Measurements from ENCODE around the gene MAPK8.
A peak's percentile ranks its signal among the peaks of the same experiment; 100 is the strongest.
"Not testable (repeated sequence)": the region's sequence is repeated elsewhere in the genome, so short reads cannot be mapped to it uniquely, and the experiment has no call there.

The MAPK8 gene

DNA sequence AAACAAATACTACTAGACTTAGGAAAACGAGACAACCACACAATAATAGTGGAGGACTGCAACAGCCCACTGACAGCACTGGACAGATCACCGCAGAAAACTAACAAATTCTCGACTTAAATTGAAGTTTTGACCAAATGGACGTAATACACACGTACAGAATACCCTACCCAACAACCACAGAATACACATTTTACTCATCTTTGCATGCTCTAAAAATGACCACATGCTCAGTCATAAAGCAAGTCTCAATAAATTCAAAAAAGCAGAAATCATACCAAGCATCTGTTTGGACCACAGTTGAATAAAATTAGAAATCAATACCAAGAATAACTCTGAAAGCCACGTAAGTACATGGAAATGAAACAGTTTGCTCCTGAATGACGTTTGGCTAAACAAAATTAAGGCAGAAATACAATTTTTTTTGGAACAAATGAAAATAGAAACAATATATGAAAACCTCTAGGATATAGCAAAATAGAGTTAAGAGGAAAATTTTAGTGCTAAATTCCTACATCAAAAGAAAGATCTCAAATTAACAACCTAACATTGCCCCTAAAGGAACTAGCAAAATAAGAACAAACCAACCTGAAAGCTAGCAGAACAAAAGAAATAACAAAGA is 30.6 kb downstream of the MAPK8 start:
- DNase-seq (ENCODE audit: low read depth): no peak

DNA sequence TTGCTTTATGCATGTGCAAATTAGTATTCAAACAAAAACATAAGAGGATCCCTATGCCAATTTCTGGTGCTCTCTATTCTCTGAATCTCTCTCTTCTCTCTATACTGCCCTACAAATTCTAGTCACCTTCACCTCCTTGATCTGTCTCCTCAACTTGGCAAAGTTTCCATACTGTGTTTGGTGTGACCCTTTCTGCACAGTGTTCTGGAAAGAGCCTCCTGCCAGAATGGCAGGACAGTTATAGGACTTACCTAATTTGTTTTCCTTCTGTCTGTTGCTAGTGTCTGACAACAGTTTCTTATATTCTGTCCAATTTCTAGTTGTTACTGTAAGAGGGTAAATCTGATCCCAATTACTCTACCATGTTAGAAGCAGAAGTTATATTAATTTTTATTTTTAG is 34.3 kb downstream of the MAPK8 start:
- no peak for DNase-seq (ENCODE audit: low read depth)

DNA sequence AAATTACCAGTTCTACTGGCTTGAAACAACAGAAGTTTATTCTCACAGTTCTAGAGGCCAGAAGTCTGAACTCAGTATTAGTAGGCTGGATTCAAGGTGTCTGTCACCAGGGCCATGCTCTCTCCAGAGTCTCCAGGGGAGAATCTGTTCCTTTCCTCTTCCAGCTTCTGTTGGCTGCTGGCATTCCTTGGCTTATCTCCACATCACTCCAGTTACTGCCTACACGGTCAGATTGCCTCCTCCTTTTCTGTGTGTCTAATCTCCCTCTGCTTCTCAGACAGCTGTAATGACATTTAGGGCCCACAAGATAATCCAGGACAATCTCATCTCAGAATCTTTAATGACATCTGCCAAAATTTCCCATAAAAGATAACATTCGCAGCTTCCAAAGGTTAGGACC is 36.6 kb downstream of the MAPK8 start:
- no peak for DNase-seq (ENCODE audit: low read depth)

DNA sequence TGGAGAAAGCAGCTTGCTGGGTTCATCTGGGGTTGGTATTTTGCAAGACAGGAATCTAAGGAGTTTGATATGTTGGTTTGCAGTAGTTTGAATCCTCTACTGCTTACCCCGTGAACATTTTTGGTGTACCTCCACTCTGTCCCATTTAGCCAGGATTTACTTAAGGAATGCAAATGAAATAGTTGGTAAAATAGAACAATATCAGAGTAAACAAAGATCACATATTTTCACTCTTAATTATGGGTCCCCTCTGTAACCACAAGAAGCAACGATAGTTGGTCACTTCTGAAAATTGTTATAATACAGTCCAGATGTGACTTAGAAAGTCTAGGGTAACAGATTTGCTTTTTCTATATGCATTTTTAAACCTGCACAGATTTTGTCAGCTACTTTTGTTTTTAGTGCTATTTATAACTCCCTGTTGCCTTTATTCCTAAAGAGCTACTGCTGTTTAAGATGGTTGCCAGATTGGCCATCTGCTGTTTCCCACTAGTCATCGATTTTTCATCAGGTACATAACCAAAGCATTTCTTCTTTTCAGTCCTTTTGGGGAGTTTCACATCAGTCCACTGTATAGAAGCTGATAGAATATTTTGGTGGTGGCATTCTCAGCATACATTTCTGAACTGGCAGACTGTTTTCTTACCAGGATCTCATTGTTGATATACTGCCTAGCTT is 37.6 kb downstream of the MAPK8 start:
- no peak for DNase-seq (ENCODE audit: low read depth)

DNA sequence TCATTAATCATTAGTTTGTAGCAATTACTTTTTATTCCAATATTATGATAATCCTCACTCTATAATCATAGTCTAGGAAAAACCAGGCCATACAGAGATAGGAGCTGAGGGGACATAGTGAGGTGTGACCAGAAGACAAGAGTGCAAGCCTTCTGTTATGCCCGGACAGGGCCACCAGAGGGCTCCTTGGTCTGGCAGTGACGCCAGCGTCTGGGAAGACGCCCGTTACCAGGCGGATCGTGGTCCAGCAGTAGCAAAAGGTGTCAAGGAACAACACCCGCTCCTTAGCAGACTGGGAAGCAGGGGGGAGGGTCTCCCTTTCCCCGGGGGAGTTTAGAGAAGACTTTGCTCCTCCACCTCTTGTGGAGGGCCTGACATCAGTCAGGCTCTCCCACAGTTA is 39.8 kb downstream of the MAPK8 start:
- not testable (repeated sequence) for DNase-seq (ENCODE audit: low read depth)

DNA sequence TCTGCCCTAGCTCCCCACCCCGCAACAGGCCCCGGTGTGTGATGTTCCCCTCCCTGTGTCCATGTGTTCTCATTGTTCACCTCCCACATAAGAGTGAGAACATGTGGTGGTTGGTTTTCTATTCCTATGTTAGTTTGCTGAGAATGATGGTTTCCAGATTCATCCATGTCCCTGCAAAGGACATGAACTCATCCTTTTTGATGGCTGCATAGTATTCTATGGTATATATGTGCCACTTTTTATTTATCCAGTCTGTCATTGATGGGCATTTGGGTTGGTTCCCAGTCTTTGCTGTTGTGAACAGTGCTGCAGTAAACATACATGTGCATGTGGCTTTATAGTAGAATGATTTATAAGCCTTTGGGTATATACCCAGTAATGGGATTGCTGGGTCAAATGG is 41.1 kb downstream of the MAPK8 start:
- not testable (repeated sequence) for DNase-seq (ENCODE audit: low read depth)

DNA sequence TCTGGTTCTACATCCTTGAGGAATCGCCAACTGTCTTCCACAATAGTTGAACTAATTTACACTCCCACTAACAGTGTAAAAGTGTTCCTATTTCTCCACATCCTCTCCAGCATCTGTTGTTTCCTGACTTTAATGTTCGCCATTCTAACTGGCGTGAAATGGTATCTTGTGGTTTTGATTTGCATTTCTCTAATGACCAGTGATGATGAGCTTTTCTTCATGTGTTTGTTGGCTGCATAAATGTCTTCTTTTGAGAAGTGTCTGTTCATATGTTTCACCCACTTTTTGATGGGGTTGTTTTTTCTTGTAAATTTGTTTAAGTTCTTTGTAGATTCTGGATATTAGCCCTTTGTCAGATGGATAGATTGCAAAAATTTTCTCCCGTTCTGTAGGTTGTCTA is 41.5 kb downstream of the MAPK8 start:
- not testable (repeated sequence) for DNase-seq (ENCODE audit: low read depth)

DNA sequence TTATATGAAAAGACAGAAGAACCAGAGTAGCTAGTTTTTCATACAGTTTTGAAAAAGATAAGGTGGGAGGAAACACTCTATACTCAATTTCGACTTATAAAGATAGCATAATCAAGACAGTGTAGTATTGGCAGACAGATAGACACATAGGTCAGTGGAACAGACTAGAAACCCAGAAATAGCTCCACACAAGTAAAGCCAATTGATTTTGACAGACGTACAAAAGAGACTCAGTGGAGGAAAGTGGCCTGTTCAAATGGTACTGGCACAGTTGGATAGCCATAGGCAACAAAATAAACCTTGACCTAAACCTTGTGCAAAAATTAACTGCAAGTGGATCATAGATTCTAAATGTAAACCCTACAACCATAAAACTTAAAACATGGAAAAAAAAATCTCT is 46.8 kb downstream of the MAPK8 start:
- no peak for DNase-seq (ENCODE audit: low read depth)

DNA sequence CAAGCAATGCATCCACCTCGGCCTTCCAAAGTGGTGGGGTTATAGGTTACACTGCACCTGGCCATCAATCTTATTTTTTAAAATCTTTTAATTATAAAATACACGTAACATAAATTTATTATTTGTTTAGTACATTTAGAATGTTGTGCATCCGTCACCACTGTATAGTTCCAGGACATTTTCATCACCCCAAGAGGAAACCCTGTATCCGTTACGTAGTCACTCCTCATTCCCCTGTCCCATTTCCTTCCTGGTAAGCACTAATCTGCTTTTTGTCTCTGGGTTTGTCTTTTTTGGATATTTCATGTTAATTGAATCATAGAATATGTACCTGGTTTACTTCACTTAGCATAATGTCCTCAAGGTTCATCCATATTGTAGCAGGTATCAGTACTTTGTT is 51.2 kb downstream of the MAPK8 start:
- DNase-seq (ENCODE audit: low read depth): no peak

DNA sequence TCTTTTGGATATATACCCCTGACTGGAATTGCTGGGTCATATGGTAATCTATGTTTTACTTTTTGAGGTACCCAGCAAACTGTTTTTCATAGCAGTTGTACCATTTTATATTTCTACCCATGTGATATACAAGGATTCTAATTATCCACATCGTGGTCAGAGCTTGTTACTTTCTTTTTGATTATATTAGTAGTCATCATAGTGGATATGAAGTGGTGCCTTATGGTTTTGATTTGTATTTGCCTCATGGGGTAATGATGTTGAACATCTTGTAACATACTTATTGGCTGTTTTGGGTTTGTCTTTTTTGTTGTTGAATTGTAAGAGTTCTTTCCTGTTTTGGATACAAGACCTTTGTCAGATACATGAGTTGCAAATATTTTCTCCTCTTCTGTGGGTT is 51.7 kb downstream of the MAPK8 start:
- no peak for DNase-seq (ENCODE audit: low read depth)

DNA sequence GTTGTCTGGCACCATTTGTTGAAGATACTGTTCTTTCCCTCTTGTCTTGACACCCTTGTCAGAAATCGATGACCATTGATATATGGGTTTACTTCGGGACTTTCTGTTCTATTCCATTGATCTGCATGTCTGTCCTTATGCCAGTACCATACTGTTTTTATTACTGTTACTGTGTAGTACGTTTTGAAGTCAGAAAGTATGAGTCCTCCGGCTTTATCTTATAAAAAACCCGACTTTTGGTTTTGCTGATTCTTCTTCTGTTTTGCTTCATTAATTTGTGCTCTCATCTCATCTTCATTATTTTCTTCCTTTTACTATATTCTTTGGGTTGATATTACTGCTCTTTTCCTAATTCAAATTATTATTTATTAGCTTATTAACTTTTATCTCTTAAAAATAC is 52.4 kb downstream of the MAPK8 start:
- no peak for DNase-seq (ENCODE audit: low read depth)

DNA sequence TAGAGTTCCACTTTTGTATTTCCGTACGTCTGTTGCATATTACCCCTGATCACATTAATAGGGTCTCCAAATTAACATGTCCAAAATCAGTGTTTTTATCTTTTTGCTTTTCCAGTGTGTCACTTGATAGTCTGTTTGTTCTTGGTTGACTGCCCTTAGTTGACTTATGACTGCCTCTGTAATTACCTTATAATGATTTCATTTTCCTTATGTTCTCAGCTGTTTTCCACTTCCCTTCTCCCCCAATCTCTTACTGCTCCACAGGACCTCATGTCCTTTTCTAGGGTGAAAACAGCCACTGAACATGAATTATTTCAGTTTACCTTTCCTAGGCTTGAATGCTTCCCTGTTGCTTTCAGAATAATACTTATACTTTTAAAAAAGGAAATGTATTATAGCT is 54.7 kb downstream of the MAPK8 start:
- DNase-seq (ENCODE audit: low read depth): no peak

DNA sequence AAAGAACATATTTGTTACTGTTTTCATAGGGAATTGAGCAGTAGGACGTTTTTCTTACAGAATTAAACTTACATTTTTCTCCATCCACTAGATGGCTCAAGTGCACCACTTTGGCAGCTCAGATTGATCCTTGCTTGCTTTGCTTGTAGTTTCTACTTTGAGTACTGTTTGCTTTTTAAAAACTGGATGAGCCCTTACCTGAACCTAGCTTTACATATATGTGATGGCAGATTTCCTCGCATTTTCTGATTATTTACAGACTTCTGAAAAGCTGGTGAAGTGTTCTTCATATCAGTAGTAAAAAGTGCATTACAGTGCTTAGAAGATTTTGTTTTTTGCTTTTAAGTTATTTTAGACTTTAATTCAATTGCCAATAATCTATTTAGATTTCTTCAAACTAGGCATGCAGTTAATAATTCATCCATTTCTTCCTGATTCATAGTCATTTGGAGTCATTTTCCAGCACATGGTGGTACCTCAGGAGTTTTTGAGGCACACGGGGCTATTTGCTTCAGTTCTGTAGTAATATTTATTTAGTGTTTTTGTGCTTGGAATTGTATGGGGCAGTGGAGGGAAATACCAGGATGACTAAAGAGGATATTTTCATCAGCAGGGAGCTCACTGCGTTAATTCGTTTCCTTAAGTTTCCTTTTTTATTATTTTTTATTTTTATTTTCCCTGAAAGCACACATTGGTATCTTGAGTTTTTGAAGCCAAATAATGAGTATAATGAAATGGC is 57.3 kb downstream of the MAPK8 start:
- DNase-seq (ENCODE audit: low read depth): peak; percentile 10

DNA sequence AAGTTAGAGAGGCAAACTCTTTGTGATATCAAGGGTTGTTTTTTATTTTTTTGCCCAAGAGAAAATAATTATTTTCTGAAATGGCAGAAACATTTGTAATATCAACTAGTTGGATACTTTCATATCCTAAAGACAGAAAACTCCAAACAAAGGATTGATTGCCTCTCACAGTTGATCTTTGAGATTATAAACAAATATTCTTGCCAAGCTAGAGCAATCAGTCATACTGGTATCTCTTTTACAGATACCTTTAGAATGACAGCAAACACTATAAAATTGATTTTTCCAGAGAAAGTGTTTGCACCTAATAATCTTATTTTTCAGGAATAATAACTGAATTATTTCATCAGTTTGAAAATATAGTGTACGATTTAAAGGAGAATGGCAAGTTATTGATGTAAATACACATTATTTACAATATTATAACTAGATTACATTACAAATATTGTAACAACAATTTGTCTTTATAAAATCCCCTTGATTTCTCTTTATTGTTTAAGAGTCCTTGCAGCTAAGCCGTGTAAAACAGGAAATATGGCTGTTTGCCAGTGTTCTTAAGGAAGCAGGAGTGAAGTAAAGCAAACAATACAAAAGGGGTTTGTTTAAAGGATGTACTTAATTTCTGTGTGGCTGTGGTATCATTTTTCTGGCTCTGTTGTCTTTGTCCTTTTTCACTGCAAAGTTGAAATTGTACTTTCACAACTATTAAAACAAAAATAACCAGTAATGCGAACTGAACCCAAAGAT is 58.4 kb downstream of the MAPK8 start:
- DNase-seq (ENCODE audit: low read depth): no peak

DNA sequence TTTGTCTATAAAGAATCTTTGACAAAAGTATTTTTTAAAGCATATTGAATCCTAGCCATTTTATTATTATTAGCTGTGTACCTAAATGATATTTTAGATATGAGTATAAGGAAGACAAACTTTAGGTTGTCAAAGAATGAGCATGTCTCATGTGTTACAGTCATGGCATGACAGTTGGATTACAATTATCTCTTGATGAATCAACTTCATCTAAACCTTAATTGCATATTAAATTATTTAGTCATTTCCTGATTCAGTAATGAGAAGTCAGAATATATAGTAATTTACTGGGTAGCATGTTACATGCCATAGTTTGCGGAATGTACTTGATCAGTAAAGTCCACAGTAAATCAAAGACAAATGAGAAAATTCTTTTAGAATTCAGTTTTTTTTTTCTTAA is 59.2 kb downstream of the MAPK8 start:
- no peak for DNase-seq (ENCODE audit: low read depth)

DNA sequence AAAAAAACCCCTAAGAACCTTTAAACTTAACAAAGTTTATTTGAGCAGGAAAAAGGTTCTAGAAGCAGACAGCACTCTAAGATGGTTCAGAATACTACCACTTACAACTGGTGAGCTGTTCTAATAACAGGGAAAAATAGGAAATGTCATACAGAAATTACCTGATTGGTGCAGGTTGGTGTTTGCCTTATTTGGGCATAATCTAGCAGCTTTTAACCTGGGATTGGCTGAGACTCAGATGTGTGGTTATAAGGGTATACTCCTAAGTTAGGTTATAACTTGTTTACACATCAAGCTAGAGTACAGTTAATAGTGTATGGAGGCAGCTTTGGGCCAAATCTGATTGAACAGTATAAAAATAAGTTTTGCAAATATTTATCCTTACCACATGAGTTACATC is 59.8 kb downstream of the MAPK8 start:
- no peak for DNase-seq (ENCODE audit: low read depth)

DNA sequence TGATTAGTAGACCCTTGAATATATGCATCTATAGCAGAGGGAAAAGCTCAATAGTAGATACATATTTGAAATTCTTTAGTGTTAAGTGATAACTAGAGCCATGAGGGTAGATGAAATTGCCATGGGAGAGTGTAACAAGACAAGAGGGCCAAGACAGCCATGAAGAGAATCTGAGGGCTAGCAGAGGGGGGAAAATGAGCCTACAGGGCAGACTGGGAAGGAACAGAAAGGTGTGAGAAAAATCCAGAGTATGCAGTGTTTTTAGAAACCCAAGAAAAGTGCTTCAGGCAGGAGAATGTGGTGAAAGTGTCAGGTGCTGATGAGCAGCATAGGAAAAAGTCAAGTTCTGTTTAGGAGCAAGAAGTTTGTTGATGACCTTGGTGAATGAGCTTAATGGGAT is 63.0 kb downstream of the MAPK8 start:
- no peak for DNase-seq (ENCODE audit: low read depth)

DNA sequence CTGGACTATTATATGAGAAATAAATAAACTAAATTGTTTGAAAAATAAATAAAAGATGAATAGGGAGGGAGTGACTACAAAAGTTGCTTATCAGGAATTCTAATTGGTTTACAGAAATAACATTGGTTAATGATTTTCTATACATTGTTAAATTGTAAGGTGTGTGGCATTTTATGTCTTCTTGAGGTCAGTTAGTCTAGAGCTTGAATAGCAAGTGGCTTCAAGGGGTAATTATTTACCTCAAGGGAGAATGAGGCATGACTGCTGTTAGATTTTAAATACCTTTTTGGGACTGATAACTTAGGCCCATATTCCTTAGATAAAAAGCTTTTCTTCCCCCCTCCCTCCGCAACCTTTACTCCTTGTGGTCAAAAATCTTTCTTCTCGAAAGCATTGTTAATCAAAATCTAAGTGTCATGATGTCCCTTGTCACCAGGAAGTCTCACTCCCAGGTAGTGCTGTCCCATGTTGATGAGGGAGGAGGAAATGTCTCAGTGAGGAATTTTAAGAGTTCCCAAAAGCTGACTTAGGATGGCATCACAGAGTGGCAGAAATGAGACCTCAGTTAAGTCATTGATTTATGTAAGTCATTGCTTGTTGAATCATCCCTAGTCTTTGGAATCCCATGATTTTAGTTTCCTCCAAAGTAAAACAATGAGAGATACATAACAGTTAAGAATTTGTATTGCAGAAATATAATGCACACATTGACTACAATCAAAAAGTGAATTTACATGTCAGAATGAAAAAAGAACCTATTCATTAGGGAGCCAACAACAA is 71.5 kb downstream of the MAPK8 start:
- DNase-seq (ENCODE audit: low read depth): no peak

DNA sequence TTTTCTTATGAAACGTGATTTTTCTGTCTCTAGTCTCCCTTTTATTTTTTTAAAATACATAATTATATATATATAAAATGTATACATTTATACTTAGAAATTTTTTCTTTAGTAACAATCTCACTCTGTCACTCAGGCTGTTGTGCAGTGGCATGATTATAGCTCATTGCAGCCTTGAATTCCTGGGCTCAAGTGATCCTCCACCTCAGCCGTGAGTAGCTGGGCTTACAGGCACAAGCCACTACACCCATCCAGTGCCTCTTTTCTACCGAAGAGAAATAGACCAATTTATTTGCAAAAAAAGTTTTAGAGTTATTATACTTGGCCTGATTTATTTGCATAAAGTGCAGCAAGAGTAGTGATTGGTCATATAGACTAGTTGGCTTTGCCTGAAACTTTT is 72.2 kb downstream of the MAPK8 start:
- DNase-seq (ENCODE audit: low read depth): no peak

DNA sequence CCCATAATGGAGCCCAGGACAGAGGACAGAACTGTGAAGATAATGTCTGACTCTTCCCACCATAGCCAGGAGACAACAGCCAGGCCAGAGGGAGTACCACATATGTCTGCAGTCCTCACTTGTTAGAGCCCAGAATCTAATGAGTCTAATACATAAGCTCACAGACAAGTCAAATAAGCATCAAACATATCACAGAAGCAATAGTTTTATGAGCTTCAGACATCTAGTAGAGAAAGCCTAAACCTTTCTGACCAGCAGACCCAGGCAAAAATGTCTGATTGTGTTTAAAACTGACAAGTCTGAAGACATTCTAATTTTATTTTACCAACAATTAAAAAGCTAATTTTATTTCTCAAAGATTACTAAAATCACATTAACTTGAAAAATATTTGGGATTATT is 75.5 kb downstream of the MAPK8 start:
- DNase-seq (ENCODE audit: low read depth): no peak

DNA sequence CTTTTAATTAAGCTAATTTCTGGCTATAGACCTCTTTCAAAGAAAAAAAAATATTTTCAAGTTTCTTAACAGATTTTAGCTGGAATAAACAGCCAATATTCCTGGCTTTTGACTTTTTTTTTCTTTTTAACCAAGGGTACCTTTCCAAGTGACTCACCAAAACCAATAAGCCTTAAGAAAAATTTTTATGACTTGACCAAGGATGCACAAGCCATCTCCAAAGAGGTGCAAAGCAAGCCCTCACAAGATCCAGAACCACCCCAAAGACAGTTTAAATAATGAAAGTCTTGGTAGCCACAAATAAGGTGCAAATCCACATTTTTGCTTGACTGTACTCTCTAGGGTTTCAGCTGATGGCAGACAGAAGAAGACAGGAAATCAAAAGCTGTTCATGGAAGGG is 76.5 kb downstream of the MAPK8 start:
- DNase-seq (ENCODE audit: low read depth): no peak

DNA sequence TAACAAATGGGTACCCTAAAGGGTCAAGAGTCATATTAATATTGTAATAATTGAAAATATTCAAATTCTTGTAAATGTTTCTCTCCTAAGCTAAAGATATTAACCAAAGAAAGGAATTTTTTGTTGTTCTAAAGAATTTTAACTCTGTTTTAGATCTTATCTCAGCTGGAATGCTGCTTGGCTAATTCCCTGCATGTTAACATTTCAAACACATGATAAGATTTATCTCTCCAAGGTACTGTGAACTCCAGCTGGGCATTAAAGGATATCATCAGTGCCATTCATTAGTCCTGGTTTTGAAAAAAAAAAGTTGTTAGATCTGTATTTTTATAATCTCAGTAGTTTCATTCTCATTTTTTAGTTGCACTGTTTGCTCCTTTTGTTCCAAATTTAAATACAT is 76.9 kb downstream of the MAPK8 start:
- DNase-seq (ENCODE audit: low read depth): no peak

Measured in stimulated activated CD4-positive, alpha-beta T cell treated with anti-CD3 and anti-CD28 coated beads, Interleukin-2, amount 100 ng/mL, for 4 hours (primary cell).